Activated naive CD4-positive, alpha-beta T cell treated with anti-CD3 and anti-CD28 coated beads for 36 hours (primary cell): Measurements from ENCODE around the gene PGA5. TPM values are rescaled to one million over a fixed set of nuclear protein-coding genes. Genes with fewer than 3 reads are reported as not detected.

Source experiments
- CTCF ChIA-PET: fragments of 350-600 bp; sonication (Branson Sonifier 250); formaldehyde crosslinking; loops from one replicate; lab custom pipeline; 2021; ENCODE audit warnings: antibody characterized with exemption; lab: Charles Lee
- DNase-seq: peaks from one replicate; pipeline ENCODE4 v3.0.0-alpha.2; 2020
- H3K27ac Mint-ChIP-seq: one replicate; pipeline ENCODE4 v1.8.0; 2021; ENCODE audit warnings: mild to moderate bottlenecking, mixed read lengths
- H3K27me3 Mint-ChIP-seq: one replicate; pipeline ENCODE4 v1.8.0; 2021; ENCODE audit warnings: low read depth, mixed read lengths
- H3K36me3 Mint-ChIP-seq: one replicate; pipeline ENCODE4 v1.8.0; 2021; ENCODE audit warnings: low read depth, mixed read lengths
- H3K4me1 Mint-ChIP-seq: one replicate; pipeline ENCODE4 v1.8.0; 2021; ENCODE audit warnings: low read depth, mixed read lengths
- H3K4me3 Mint-ChIP-seq: one replicate; pipeline ENCODE4 v1.8.0; 2021; ENCODE audit warnings: mild to moderate bottlenecking, moderate library complexity, mixed read lengths
- H3K9me3 Mint-ChIP-seq: one replicate; pipeline ENCODE4 v1.8.0; 2021; ENCODE audit warnings: mixed read lengths
- intact Hi-C: fragments of 100-400 bp; cut with micrococcal nuclease; formaldehyde crosslinking; loops from one replicate; pipeline ENCODE4 v1.15.1; 2023
- total RNA-seq, 2 experiments: library from RNA; stranded (reverse); gene quantifications; one replicate each; pipeline ENCODE4 v1.2.3, GENCODE V29; 2021

Gene PGA5
- total RNA-seq, 2 experiments from 2014 or later = not detected

GRCh38 chr11:61275191-61275590 lies 34.2 kb downstream of the PGA5 start:
- peaks cover 2% of the 10 kb centered on the region for H3K4me1 Mint-ChIP-seq
- no peak for DNase-seq
- H3K36me3 Mint-ChIP-seq = peaks cover 6% of the 10 kb centered on the region
- H3K4me3 Mint-ChIP-seq = no peak overlapping the region
- no peaks in the 10 kb centered on the region for H3K27me3 Mint-ChIP-seq
- no peak overlapping the region for H3K27ac Mint-ChIP-seq
- H3K9me3 Mint-ChIP-seq = no peaks in the 10 kb centered on the region
- CTCF ChIA-PET = interaction anchor here (1.6 kb wide), 1 partner anchor 21 kb away, joined by 4 read pairs; no protein-coding TSS in a partner anchor
- intact Hi-C loops = no loop called here

GRCh38 chr11:61277186-61278000 lies 36.4 kb downstream of the PGA5 start:
- no peaks in the 10 kb centered on the region for H3K9me3 Mint-ChIP-seq
- peaks cover 8% of the 10 kb centered on the region for H3K36me3 Mint-ChIP-seq
- H3K4me1 Mint-ChIP-seq = no peaks in the 10 kb centered on the region
- DNase-seq = no peak
- no peak overlapping the region for H3K27ac Mint-ChIP-seq
- no peak overlapping the region for H3K4me3 Mint-ChIP-seq
- H3K27me3 Mint-ChIP-seq = no peaks in the 10 kb centered on the region
- intact Hi-C loops = no loop called here
- CTCF ChIA-PET = no interaction called here

GRCh38 chr11:61278001-61278470 lies 37.1 kb downstream of the PGA5 start:
- Mint-ChIP-seq H3K4me1 (no peaks in the 10 kb centered on the region), H3K36me3 (peaks cover 8% of the 10 kb centered on the region), H3K27ac (no peak overlapping the region), H3K4me3 (no peak overlapping the region), H3K27me3 (no peaks in the 10 kb centered on the region), H3K9me3 (no peaks in the 10 kb centered on the region)
- DNase-seq = no peak
- intact Hi-C loops = no loop called here
- CTCF ChIA-PET = no interaction called here

GRCh38 chr11:61279934-61280659 lies 39.1 kb downstream of the PGA5 start:
- peaks cover 10% of the 10 kb centered on the region for H3K36me3 Mint-ChIP-seq
- intact Hi-C loops = no loop called here
- H3K27me3 Mint-ChIP-seq = no peaks in the 10 kb centered on the region
- no peak overlapping the region for H3K4me3 Mint-ChIP-seq
- no peaks in the 10 kb centered on the region for H3K9me3 Mint-ChIP-seq
- CTCF ChIA-PET = no interaction called here
- H3K4me1 Mint-ChIP-seq = no peaks in the 10 kb centered on the region
- DNase-seq = no peak
- H3K27ac Mint-ChIP-seq = no peak overlapping the region

DNA sequence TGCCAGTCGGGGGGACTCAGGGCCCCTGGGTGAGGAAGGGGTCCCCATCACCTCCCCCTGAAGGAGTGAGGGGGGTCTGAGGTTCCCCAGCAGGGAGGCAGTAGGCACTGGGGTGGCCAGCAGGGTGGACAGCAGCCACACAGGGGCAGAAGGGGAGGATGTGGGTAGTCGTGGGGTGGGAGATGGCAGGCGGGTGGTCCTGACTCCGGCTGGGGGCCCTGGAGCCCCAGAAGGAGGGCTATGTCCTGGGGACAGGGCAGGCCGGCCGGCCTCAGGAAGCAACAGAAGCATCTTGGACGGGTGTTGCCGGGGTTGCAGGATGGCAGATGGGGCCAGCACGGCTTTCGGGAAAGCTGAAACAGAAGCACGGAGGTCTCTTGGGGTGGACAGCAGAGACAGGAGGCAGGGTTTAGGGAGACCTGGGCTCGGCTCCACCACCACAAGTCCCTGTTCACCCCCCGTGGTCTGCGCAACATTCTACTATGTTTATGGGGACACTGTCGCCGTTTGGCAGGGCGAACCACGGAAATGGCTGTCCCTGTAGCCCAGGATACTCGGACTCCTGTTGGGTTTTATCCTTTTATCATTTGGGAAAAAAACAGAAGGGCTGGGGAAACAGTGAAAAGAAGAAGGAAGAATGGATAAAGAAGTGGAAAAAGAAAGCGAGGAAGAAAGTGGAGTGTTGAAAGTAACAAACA lies 40.1 kb downstream of the PGA5 start:
- Mint-ChIP-seq H3K27ac (no peak overlapping the region), H3K36me3 (peaks cover 16% of the 10 kb centered on the region), H3K4me1 (no peaks in the 10 kb centered on the region), H3K27me3 (no peaks in the 10 kb centered on the region), H3K9me3 (no peaks in the 10 kb centered on the region), H3K4me3 (no peak overlapping the region)
- intact Hi-C loops = no loop called here
- DNase-seq = no peak
- CTCF ChIA-PET = interaction anchor here (2.4 kb wide), 1 partner anchor 13 kb away, joined by 7 read pairs; the partner anchor contains the start of gene VWCE

- CTCF ChIA-PET = interaction anchor here (1.0 to 2.4 kb wide), 2 partner anchors 13 to 27 kb away, joined by 3 to 7 read pairs; partner anchors contain the start of gene VWCE
- peak; percentile 15 for DNase-seq
- Mint-ChIP-seq H3K4me1 (no peaks in the 10 kb centered on the region), H3K27me3 (no peaks in the 10 kb centered on the region), H3K4me3 (no peak overlapping the region), H3K36me3 (peaks cover 18% of the 10 kb centered on the region), H3K9me3 (no peaks in the 10 kb centered on the region), H3K27ac (no peak overlapping the region)
- intact Hi-C loops = no loop called here
Observed at GRCh38 chr11:61281581-61282250, 40.7 kb downstream of the PGA5 start.

GRCh38 chr11:61283613-61284012 lies 42.6 kb downstream of the PGA5 start:
- Mint-ChIP-seq H3K36me3 (peaks cover 18% of the 10 kb centered on the region), H3K27me3 (no peaks in the 10 kb centered on the region), H3K9me3 (no peaks in the 10 kb centered on the region), H3K4me1 (no peaks in the 10 kb centered on the region), H3K4me3 (no peak overlapping the region), H3K27ac (no peak overlapping the region)
- intact Hi-C loops = no loop called here
- DNase-seq = no peak
- CTCF ChIA-PET = no interaction called here

- DNase-seq = no peak
- intact Hi-C loops = no loop called here
- H3K9me3 Mint-ChIP-seq = no peaks in the 10 kb centered on the region
- CTCF ChIA-PET = interaction anchor here (0.6 kb wide), 2 partner anchors 73 to 423 kb away, joined by 3 read pairs; no protein-coding TSS in a partner anchor
- H3K27ac Mint-ChIP-seq = no peak overlapping the region
- H3K27me3 Mint-ChIP-seq = peaks cover 2% of the 10 kb centered on the region
- peaks cover 1% of the 10 kb centered on the region for H3K4me1 Mint-ChIP-seq
- peaks cover 14% of the 10 kb centered on the region for H3K36me3 Mint-ChIP-seq
- no peak overlapping the region for H3K4me3 Mint-ChIP-seq
Observed at GRCh38 chr11:61287338-61287977, 46.5 kb downstream of the PGA5 start.

DNA sequence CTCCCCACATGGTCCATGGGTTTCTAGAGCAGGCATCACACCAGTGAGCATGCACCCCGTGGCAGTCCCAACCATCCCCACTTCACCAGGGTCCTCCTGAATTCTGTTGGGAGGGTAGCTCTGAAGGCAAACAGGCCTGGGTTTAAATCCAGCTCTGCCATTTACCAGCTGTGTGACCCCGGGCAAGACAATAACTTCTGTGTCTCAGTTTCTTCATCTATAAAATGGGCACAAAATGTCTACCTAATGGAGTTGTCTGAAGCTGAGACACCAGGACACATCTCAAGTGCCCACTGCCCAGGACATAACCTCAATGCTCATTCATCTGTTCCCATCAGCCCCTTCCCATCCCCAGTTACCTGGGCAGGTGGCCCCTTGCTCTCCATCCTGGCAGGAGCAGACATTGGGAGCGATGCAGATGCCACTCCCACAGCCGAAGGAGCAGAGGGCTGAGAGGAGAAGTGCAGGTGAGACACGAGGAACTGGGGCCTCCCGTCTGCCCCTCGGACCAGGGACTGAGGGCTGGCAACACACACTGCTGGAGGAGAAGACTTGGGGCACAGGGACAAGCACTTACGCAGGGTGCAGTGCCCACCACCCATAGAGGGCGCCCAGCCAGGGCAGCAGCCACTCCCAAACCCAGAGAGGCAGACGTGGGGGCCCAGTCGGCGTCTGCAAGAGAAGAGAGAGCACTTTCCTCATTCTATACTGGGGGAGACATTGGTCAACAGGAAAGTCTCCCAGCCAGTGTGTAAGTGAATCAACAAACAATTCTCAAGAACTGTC lies 50.1 kb downstream of the PGA5 start:
- Mint-ChIP-seq H3K9me3 (no peaks in the 10 kb centered on the region), H3K4me1 (peaks cover 11% of the 10 kb centered on the region), H3K36me3 (peaks cover 3% of the 10 kb centered on the region), H3K4me3 (no peak overlapping the region), H3K27me3 (peaks cover 9% of the 10 kb centered on the region), H3K27ac (no peak overlapping the region)
- no peak for DNase-seq
- intact Hi-C loops = no loop called here
- CTCF ChIA-PET = interaction anchor here (0.5 to 1.0 kb wide), 3 partner anchors 15 to 94 kb away, joined by 3 to 5 read pairs (median 4); no protein-coding TSS in a partner anchor

DNA sequence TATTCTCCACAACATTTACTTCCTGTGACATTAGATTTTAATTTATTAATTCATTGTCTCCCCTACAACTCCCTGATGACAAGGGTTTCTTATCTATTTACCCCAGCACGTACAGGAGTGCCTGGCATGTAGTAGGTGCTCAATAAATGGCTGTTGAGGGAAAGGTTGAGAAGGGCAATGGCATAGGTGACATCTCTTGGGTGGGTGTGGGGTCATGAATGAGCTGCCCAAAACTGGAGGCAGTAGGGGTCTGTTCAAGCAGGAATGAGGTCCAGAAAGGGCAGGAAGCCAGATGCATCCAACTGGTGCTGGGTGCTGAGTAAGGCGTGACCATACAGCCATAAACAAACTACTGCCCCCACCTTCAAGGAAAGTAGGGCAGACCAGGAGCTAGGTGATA lies 51.4 kb downstream of the PGA5 start:
- Mint-ChIP-seq H3K36me3 (peaks cover 3% of the 10 kb centered on the region), H3K27ac (no peak overlapping the region), H3K4me1 (peaks cover 15% of the 10 kb centered on the region), H3K9me3 (no peaks in the 10 kb centered on the region), H3K4me3 (peak overlapping the region; percentile 29), H3K27me3 (peaks cover 9% of the 10 kb centered on the region)
- CTCF ChIA-PET = interaction anchor here (1.0 kb wide), 1 partner anchor 22 kb away, joined by 7 read pairs; no protein-coding TSS in a partner anchor
- DNase-seq = no peak
- intact Hi-C loops = no loop called here
